T-helper 1 cell treated with Interleukin-12 subunit alpha and Interleukin-12 subunit beta and Interleukin-4 antibody, amounts not matched to agents 30 ng/mL and 1 ng/mL, for 36 hours (primary cell): ENCODE data around the gene RASA3. TPM values are rescaled to one million over a fixed set of nuclear protein-coding genes. Genes with fewer than 3 reads are reported as not detected.
"Not testable (repeated sequence)": the region's sequence is repeated elsewhere in the genome, so short reads cannot be mapped to it uniquely, and the experiment has no call there.

ENCODE experiments used
- intact Hi-C: fragments of 100-400 bp; cut with micrococcal nuclease; formaldehyde crosslinking; loops from one replicate; pipeline ENCODE4 v1.15.1; 2024
- total RNA-seq: library from RNA; stranded (reverse); gene quantifications from 2 replicates; pipeline ENCODE4 v1.2.3, GENCODE V29; 2022

Gene RASA3
- total RNA-seq, 1 donor from 2014 or later: 99.4 TPM

- intact Hi-C loops: not testable (repeated sequence)
Measured at GRCh38 chr13:114114666-114115065, 17.8 kb downstream of the RASA3 start.

- intact Hi-C loops: no loop called here
Measured at GRCh38 chr13:114114006-114114640, 18.3 kb downstream of the RASA3 start.

- intact Hi-C loops: not testable (repeated sequence)
Measured at GRCh38 chr13:114113395-114113794, 19.0 kb downstream of the RASA3 start.

- intact Hi-C loops: no loop called here
Measured at GRCh38 chr13:114112826-114113322, 19.5 kb downstream of the RASA3 start.

GRCh38 chr13:114112231-114112825, 20.1 kb downstream of the RASA3 start:
- intact Hi-C loops: no loop called here

DNA sequence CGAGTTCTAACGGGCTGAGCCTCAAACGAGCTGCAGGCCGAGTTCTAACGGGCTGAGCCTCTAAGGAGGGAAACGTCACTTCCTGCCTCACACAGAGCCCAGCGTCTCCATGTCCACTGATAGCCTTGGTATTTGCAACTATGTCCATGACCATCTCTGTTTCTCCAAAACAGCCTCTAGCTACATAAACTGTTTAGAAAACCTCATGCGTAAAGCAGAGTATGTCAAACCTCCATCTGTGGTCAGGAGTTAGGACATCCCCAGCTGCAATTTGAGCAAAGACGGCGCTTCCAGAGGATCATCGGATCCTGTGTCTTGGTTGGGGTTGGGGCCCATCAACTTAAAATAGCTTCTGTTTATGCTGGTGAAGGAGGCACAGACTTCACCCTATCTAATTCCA, 20.8 kb downstream of the RASA3 start:
- intact Hi-C loops: loop anchor here (2.0 kb wide), 1 partner anchor 161 kb away; no protein-coding TSS in a partner anchor

DNA sequence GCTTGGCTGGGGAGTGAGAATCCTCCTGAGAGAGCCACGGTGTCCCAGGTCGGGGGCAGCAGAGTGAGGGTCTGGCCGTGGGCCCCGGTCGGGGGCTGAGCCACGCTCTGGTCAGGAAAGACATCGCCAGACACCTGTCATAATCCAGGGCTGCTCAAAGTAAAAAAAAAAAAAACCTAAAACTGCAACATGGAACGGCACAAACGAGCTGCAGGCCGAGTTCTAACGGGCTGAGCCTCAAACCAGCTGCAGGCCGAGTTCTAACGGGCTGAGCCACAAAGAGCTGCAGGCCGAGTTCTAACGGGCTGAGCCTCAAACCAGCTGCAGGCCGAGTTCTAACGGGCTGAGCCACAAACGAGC, 21.6 kb downstream of the RASA3 start:
- intact Hi-C loops: loop anchor here (1.0 to 2.0 kb wide), 6 partner anchors 18 to 294 kb away; no protein-coding TSS in a partner anchor

GRCh38 chr13:114110091-114110829, 22.2 kb downstream of the RASA3 start:
- intact Hi-C loops: loop anchor here (1.0 to 2.0 kb wide), 6 partner anchors 19 to 293 kb away; no protein-coding TSS in a partner anchor

DNA sequence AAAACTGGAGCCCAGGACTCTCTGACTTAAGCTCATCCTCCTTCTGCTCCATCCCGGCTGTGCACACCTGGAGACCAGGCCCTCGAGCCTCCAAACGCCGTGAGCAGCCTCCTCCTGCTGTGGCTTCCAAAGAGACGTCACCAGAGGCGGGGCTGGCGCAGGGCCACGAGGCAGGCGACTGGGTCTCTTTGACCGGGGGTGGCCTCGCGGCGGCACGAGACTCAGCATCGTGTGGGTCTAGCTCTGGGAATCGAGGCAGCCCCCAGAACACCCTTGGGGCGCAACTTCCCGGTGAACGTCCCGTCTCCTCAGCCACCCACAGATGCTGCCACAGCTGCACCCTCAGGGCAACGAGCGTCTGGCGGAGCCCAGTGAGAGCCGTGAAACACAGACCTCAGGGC, 22.8 kb downstream of the RASA3 start:
- intact Hi-C loops: loop anchor here (1.0 to 2.0 kb wide), 6 partner anchors 20 to 292 kb away; no protein-coding TSS in a partner anchor

- intact Hi-C loops: no loop called here
Measured at GRCh38 chr13:114108894-114109293, 23.5 kb downstream of the RASA3 start.

DNA sequence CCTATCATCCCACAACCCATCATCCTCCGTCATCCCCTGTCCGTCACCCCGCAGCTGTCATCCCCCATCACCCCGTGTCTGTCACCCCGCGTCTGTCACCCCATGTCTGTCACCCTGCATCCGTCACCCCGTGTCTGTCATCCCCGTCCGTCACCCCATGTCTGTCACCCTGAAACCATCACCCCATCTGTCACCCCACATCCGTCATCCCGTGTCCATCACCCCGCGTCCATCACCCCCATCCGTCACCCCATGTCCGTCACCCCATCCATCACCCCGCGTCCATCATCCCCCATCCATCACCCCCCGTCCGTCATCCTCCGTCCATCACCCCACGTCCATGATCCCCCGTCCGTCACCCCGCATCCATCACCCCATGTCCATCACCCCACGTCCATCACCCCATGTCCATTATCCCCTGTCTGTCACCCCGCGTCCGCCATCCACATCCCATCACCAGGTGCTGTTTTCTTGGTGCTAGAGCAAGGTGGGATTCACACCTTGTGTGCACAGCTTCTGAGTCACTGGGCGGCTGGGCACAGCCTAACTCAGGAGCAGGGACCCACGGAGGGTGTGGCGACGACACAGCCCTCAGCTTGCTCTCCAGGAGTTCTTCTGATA, 24.2 kb downstream of the RASA3 start:
- intact Hi-C loops: no loop called here

- intact Hi-C loops: no loop called here
Measured at GRCh38 chr13:114107686-114108081, 24.7 kb downstream of the RASA3 start.

DNA sequence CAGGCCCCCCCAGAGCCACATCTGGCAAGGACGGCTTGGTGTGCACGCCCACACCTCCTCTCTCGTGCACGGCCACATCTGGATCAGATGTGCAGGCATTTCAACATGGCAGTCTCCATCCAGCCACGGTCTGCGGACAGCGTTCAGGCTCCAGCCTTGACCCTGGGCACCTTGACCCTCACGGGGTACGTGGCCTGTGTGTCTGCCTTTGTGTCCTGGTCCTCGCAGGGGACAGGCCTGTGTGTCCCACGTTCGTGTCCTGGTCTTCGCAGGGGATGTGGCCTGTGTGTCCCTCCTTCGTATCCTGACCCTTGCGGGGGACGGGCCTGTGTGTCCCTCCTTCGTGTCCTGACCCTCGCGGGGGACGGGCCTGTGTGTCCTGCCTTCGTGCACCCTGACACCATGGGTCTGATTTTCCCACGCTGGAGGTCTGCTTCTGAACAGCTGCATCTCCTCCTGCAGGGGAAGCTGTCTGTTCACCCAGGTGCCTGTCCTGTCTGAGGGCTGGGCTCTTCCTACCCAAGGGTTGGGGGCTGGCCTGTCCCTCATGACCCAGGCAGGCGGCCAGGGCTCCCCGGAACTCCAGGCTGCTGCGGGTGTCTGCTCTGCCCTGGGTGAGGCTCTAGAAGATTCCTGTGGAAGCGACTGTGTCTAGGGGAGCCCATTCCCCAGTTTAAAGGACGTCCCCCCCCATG, 25.3 kb downstream of the RASA3 start:
- intact Hi-C loops: no loop called here

GRCh38 chr13:114106526-114106925, 25.9 kb downstream of the RASA3 start:
- intact Hi-C loops: no loop called here

DNA sequence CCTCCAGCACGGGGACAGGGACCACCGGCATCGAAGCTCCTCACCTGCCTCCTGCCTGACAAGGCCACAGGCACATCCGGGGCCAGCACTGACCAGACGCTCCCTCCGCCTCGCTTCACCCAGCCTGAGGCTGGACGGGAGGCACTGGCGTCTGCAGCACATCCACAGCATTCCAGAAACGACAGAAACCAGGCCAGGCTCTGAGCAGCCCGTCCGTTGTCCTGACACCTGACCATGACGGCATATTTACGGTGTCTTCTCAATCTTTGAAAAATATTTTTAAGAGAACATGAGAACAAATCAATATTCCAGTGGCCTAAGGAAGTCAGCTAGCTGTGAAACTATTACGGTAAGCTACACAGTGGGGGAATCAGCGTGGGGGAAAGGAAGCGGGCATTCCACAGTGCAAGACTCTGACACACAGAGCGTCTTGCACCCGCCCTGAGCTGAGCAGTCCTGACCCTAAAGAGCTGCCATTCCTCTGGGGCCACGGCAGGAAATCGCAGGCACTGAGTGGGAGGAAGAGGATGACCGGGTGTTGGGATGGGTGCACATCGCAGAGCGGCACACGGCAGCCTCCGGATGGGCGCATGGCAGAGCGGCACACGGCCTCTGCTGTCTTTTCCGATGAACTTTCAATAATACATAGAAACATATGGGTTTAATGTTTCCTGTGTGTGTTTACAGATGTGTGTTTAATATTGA, 26.8 kb downstream of the RASA3 start:
- intact Hi-C loops: no loop called here

- intact Hi-C loops: no loop called here
Measured at GRCh38 chr13:114104655-114105520, 27.5 kb downstream of the RASA3 start.

DNA sequence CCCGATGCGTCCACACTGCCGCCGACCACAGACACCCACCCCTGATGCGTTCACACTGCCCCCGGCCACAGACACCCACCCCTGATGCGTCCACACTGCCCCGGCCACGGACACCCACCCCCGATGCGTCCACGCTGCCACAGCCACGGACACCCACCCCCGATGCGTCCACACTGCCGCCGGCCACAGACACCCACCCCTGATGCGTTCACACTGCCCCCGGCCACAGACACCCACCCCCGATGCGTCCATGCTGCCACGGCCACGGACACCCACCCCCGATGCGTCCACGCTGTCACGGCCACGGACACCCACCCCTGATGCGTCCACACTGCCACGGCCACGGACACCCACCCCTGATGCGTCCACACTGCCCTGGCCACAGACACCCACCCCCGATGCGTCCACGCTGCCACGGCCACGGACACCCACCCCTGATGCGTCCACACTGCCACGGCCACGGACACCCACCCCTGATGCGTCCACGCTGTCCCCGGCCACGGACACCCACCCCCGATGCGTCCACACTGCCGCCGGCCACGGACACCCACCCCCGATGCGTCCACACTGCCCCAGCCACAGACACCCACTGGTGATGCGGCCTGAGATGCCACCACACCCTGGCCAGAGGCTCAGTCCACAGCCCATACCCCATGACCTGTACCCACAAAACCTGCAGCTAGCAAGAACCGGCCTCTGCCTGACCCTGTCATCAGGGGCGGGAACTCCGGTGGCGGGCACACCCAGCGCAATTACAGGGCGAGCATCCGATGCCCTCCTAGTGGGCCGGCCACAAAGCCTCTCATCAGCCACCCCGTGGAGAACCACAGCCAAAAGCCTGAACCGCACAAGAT, 28.4 kb downstream of the RASA3 start:
- intact Hi-C loops: no loop called here

DNA sequence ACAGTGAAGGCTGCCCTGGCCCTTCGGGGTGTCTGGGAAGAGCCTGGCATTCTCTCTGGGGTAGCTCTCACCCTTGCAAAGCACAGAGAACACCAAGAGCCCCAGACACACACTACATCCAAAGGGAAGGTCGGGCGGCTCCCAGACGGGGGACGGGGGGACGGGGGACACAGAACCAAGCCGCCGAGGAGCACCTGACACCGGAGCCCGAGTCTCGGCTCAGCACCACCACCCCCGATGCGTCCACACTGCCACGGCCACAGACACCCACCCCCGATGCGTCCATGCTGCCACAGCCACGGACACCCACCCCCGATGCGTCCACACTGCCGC, 29.2 kb downstream of the RASA3 start:
- intact Hi-C loops: not testable (repeated sequence)
